Endometrial microvascular endothelial cells (primary cell): ENCODE data around the gene HMCES. TPM values are rescaled to one million over a fixed set of nuclear protein-coding genes. Genes with fewer than 3 reads are reported as not detected.

Source experiments
- in situ Hi-C: cut with HindIII; loops from 2 replicates; pipeline ENCODE4 v1.10.0; 2017; ENCODE audit warnings: low sequenced_read_pairs, low pct_unique_long_range_greater_than_20kb; ENCODE audit errors: inconsistent ontology term
- total RNA-seq: library from RNA; depleted of rRNA; stranded (reverse); fragments of >200 nt; gene quantifications from one replicate; pipeline ENCODE4 v1.2.3, GENCODE V29; 2015; ENCODE audit errors: inconsistent ontology term

The HMCES gene
- total RNA-seq, 1 donor from 2014 or later = 25.3 TPM

DNA sequence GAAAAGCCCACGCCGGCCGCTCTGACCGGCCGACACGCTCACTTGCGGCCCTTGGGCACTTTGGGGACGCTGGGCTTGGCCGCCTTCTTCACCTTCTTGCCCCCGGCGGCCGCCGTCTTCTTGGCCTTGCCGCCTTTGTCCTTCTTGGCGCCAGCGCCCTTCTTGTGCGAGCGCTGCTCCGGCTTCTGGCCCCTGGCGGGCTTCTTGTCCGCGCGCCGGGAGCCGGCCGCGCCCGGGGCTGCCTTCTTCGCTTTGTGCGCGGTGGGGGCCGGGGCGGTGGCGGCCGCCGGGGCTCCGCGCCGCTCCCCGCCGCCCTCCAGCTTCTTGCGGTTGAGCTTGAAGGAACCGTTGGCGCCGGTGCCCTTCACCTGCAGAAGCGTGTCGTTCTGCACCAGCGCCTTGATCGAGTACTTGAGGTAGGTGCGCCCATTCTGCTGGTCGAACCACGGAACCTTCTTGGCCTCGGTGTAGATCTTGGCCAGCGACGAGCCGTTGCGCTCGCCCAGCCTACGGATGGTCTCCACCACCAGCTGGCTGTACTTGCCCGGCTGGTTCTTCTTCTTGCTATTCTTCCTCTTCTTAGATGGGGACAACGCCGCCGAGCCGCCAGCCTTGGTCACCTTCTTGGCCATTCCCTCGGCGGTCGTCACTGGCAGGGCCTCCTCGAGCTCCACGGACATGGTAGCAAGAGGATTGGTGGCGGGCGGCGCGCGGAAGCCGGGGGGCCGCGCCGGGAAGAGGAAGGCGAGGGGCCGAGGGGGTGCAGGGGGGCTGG lies 36.7 kb downstream of the HMCES start:
- in situ Hi-C loops = no loop called here

DNA sequence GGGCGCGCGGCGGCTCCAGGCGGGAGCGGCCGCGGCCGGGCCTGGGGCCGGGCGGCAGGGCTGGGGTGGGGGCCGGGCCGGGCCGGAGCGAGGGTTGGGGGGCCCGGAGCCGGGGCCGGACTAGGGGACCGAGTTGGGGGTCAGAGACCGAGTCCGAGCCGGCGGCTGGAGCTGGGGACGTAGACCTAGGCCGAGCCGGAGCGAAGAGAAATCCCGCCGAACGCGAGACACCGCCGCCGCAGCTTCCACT lies 37.3 kb downstream of the HMCES start:
- in situ Hi-C loops = no loop called here

DNA sequence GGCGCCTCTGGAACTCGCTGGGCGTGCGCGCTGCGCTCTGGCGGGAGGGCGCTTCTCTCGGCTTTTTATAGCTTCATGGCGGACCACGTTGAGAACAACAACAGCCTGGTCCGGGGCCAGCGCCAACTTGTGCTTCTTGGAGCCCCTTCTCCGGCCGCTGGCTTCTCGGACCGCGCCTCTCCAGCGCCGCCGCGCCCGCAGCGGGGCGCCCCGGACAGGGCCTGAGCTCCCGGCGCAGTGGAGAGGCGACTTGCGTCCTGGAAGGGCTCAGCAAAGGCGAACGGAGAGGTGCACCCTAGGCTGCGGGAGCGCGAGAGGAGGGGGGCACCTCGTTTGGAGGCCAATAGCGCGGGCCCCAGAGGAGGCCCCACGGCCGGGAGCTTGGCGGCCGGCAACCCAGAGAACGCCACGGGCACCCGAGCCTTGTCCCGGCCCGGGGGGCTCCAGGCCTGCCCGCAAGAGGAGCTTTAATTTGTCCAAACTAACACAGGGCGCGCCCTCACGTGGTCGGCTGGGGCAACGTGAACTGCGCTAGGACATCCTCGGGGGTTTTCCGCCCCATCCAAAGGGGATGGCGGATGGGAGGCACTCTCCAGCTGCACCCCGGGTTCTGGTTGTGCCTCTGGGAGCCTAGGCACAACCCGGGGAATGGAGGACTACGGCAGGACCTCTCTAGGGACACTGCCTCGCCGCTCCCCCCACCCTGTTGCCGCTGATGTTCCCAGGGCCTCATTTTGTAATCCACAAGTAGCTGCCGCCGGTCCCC lies 37.8 kb downstream of the HMCES start:
- in situ Hi-C loops = no loop called here

DNA sequence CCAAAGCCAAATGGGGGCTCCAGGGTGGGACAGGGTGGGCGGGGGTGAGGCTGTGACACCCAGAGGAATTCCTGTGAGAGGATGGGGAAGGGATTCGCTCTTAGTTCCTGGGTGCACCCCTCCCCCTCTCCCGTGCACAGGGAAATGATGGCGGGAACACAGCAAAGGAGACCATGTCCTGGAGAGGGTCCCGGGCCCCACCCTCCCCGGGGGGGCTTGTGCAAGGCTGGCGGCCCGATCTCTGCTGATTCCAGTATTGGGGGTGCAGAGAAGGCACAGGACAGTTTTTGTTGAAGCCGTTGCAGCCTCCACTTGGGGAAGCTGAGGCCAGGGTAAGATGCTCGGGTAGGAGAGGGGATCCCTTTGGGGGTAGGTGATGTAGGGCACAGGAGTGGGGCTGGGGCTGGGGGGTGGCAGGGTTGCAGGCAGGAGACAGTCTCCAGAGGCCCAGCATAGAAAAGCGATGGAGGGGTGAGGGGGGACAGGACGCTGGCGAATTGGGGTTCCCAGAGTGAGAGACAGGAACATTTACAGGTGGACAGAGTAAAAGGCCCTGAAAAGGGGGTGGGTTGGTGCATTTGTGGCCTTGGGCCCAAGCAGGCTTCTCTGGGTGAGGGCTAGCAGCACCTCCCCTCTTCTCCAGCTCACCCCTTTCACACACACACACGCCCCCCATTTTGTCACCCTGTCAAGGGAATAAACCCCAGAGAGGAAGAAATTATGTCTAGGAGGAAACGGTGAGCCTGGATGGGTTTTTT lies 38.5 kb downstream of the HMCES start:
- in situ Hi-C loops = no loop called here

DNA sequence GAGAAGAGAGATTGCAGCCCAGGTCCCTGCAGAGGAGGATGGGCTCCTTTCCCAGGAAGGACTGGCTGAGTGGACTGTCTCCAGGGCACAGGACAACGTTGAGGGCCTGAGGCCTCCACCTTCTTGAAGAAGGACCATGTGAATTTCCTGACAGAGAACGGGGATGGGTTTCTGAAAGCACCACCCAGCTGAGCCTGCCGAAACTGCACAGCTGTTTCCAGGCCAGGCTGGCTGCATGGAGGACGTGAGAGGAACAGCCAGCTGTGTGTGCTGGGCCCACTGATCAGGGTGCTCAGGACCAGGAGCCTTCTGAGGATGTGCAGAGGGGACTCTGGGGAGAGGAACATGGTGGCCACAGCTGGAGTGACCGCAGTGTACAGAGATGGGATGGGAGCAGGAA lies 39.2 kb downstream of the HMCES start:
- in situ Hi-C loops = no loop called here

DNA sequence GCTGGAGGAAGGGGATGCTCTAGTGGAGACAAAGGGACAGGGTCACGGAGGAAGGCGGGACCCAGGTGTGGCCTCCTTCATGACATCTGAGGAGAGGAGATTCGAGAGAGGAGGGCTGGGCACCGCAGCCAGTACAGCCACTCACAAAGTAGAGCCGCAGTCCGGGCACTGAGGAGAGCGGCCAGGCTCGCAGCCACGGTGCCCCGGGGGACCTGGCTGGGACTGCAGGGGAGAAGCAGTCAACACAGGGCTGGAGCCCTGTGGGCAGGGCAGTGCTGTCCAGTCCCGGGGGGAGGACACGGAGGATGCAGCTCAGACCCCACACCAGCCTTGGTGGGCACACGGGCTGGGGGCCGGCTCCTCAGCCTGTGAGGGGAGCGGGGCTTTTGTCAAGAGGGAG lies 40.3 kb downstream of the HMCES start:
- in situ Hi-C loops = no loop called here

DNA sequence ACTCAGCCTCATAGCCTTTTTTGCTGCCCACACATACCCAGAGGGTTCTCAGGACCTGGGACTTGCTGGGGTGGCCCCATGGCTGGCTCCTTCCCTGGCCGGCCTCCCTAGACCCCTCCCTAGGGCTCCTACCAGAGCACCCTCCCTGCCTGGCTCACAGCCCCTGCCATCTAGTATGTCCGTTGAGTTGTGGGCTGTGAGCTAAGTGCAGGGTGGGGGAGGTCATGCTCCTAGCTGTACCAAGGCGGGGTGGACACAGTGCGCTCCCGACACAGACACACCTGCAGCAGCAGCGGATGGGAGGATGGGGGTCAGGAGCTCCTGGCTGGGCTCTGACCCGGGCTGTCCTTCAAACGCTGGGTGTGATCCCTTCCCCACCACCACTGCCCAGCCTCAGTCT lies 41.6 kb downstream of the HMCES start:
- in situ Hi-C loops = no loop called here

DNA sequence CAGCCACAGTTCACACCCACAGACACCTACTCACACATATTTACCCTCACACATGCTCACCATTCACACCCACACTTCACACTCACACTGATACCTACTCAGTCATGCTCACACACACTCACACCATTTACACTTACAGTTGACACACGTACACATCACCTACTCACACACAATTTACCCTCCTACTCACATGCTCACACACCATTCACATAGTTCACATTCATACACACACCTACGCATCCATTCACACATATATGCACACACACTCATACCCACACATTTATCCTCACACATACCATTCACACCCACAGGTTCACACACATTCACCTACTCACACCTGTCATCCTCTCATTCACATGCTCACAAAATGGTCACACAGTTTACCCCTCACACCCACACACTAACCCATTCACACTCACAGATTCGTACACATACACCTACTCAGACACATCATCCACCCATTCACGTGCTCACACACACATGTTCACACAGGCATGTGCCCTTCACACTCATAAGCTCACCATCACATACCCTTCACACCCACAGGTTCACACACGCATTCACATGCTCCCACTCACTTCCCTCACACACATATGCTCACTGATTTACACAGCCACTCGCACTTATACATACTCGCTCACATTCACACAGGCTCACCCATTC lies 42.3 kb downstream of the HMCES start:
- in situ Hi-C loops = no loop called here

DNA sequence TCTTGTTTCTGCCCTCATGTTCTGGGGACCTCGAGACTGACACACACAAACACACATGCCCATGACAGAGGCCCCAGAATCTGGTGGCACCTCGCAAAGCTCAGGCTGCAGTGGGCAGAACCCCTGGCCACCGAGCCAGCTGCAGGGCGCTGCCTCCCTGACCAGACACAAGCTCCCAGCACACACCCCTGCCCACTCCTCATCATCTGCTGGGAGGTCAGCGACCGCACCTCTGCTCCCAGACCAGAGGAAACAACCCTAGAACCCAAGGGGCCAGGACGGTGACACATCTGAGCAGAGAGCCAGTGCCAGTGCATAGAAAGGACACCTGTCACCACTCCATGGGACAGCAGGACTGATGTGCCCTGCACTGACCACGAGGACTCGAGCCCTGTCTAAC lies 43.2 kb downstream of the HMCES start:
- in situ Hi-C loops = no loop called here

DNA sequence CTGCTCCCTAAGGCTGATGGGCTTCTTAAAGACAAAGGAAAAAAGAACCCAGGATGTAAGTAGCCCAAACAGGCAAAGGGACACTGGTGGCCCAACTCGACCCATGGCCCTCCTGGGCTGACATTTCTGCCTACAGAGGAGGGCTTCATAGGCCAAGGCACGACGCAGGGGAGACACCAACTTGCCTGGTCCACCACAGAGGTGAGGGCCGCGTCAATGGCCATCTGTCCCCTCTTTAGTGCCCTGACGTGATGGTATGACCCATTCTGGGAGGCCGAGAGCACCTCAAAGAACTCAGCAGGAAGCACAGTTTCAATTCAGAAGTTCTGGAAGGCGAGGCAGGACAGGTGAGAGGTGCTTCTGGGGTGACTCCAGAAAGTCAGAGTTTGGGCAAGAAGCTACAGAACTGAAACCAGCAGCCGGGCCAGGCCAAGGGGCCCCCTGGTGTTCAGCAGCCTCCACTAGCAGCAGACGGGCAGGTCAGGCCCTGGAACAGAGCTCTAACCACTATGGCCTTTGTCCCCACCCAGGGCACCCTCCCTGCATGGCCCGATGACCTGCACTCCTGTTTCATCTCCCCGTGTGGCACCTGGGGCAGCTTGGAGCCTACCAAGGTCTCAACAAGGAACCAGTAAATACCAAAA lies 45.1 kb downstream of the HMCES start:
- in situ Hi-C loops = no loop called here

DNA sequence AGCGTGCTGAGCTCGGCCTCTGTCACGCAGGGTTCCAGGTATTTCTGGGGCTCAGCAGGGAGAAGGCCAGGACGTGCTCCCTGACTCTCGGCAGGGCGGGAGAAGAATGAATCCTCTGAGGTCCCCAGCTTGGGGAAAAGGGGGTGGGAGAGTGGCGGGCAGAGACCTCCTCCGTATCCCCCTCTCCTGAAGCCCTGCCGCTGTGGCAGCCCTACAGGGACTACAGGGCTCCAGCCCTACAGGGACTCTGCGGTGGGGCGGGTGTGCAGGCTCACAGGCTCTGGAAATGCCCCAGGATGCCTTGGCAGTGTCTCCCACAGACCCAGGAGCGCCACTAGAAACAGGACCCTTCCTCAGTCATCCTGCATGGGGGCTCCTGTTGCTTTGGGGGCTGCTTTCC lies 46.2 kb downstream of the HMCES start:
- in situ Hi-C loops = no loop called here

DNA sequence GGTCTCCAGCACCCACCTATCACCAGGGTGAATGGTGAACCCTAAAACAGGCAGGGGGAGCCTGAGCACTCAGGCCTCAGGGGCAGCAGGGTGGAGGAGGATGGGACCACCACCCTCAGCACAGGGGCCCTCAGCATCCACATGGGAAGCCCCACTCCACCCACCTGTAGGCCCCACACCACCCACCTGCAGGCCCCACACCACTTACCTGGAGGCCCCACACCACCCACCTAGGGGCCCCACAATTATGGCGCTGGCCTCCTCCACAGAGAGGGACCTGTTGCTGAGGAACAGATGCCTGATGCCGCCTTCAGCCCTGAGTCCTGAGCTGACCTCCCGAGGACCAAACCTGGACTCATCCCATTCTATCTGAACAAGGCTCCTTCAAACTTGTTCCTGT lies 46.7 kb downstream of the HMCES start:
- in situ Hi-C loops = no loop called here

DNA sequence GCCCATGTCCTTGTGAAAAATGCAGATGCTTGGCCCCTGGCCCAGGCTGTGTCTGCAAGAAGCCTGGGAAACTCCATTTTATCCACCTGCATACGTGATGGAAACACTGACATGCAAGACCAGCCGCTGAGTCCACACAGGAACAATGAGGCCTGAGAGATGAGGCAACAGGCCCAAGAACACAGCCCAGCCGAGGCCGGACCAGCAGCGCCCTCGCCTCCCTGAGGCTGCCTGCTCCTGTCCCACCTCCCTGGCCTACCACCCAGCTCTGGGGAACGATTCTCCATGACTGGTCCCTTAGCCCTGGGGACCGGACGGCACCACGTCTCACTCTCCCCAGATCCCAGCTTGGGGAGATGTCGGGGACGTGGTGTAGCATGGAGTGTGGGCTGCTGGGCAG lies 47.5 kb downstream of the HMCES start:
- in situ Hi-C loops = no loop called here

DNA sequence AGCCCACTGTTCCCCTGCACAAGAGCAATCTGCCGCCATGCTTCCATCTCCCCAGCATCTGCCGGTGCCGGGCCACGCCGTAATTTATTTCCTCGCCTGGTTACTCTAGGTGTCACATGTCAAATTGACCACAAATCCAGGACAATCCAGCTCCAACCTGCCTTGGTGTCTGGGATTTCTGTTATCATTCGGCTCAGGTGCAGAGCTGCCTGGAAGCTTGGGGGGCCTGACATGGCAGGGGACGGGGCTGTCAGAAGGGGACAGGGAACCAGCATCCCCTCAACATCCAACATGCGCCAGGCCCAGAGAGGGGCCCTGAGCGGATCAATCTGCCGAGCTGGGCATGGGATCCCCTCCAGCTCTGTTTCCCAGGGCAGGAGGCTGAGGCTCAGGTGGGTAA lies 47.9 kb downstream of the HMCES start:
- in situ Hi-C loops = no loop called here

DNA sequence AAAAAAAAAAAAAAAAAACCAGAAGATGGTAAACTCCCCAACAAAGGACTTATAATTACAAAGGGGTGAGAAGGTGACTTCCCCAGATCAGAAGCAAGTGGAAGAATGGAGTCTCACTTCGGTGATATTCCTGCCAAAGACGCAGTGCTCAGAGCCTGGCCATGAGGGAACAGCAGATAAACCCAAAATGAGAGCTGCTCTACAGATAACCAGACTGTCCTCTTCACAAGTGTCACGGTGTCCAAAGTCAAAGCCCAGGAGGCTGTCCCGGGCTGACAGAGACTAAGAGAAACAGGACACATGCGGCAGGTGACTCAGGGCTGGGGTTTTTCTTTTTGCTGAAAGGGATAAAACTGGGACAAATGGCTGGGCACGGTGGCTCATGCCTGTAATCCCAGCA lies 48.8 kb downstream of the HMCES start:
- in situ Hi-C loops = no loop called here

DNA sequence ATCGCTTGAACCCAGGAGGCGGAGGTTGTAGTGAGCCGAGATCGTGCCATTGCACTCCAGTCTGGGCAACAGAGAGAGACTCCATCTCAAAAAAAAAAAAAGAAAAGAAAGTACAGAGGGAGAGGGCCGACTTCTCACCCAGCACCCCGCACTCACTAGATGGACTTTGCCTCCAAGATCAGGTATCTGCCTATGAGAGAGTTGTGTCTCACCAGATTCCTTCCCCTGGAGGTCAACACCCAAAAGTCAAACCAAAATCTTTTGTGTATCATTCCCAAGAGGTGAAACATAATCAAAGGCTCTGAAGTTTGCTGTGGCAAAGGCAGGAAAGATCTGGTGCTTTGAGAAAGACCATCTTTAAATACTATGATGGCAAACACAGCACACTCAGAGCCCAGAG lies 51.2 kb downstream of the HMCES start:
- in situ Hi-C loops = no loop called here

DNA sequence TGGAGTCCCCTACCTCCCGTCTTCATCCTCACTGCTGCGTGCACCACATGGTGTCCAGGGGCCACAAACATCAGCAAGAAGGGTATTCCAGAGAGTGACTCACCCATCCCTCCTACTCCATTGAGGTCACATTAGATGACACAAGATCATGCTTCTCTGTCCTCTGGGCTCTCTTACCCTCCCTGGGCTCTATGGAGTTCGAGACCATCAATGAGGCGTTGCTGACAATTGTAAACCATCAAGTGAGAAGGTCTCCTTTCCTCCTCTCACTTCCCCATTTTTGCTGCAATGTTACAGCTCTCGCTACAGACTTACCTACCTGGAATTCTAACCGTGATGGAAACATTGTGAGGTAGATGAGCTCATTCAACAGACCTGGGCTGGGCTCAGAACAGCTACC lies 51.7 kb downstream of the HMCES start:
- in situ Hi-C loops = no loop called here

DNA sequence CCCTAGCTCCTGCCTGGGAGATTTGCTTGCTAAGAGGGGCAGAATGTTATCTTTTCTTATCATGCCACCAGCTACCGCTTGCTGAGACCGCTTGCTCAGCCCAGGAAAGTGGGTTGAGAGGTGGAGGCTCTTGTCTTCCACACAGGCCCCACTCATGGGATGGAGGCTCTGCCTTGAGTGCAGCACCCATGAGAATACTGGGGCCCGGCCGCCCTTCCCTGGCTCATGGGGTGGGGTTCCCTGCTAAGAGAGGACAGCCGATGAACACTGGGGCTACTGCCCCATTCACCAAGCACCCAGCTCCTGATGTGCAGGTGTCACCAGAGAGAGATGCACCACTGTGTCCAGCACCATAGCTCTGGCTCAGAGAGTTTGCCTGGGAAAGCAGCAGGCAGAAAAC lies 55.2 kb downstream of the HMCES start:
- in situ Hi-C loops = no loop called here

DNA sequence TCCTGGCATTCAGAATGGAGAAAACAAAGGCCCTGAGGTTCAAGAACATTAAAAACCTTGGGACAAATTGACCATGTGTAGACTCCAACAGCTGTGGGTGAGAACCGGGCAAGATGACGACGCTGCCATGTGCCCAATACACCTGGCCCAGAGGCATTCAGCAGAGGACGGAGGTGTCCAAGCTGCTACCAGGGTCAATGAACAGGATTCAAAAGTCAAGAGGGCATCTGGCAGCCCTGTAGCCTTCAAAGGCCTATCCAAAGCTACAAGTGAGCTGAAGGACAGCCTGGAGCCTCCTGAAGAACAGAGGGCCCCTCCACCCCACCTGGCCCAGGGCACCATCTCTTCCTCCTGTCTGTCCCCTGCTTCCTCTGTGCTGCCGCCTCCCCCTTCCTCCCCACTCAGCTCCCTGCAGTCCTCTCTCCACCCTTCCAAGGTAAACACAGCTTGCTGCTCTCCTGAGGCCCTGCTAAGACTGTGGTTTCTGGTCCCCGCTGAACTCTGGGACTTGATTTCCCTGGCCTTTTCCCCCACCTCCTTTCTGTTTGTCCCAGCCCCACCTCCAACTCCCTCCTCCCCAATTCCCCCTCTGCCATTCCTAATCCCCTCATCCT lies 57.5 kb downstream of the HMCES start:
- in situ Hi-C loops = no loop called here
